GM19452 (cell line): Measurements from ENCODE around the gene IFITM10.

Experiments used
- ATAC-seq: cut with Tn5 transposase; IDR thresholded peaks from one replicate; pipeline ENCODE4 v1.9.1; 2021; ENCODE audit not compliant: unreplicated experiment

The IFITM10 gene

DNA sequence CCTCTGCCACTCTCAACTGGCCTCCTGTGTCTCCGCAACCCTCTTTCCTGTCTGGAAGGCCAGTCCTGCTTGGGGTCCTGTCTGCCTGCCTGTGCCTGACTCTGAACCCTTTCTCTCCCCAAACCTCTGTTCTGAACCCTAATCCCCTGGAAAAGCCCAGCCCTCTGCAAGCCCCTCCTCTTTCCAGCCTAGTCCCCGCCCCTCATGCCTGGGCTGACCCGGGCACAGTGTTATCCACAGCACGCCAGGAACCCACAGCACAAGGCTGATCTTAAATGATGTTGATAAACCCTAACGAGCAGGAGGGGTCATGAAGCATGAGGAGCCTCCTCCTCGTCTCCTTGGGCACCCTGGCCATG lies at the start of gene IFITM10:
IFITM10 (minus strand) TSS at position 115 of the 359 bp plus-strand sequence. CDS start 153 bp downstream, outside the sequence.
- no peak for ATAC-seq

GRCh38 chr11:1797391-1798125 lies 47.2 kb upstream of the IFITM10 start:
- no peak for ATAC-seq

DNA sequence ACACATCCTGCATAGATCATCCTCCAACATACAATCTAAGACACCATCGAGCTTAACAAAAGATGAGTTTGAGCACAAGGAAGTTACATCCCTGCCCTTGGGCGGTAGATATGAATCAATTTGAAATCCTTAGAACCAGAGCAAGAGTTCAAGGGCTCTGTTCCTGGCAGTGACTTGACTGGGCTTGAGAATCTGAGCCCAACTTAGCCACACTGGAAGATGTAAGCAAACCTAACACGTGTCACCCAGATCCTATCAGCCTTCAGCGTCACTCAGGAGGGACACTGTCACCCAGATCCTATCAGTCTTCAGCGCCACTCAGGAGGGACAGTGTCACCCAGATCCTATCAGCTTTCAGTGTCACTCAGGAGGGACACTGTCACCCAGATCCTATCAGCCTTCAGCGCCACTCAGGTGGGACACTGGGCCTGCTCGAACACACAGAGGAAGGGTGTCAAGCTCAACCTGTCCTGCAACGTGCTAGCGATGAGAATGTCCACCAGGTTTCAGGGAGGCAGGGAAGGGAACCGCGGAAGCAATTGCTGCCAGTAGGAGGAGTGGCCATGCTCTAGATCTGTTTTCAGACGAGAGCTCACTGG lies 46.1 kb upstream of the IFITM10 start:
- ATAC-seq = no peak

DNA sequence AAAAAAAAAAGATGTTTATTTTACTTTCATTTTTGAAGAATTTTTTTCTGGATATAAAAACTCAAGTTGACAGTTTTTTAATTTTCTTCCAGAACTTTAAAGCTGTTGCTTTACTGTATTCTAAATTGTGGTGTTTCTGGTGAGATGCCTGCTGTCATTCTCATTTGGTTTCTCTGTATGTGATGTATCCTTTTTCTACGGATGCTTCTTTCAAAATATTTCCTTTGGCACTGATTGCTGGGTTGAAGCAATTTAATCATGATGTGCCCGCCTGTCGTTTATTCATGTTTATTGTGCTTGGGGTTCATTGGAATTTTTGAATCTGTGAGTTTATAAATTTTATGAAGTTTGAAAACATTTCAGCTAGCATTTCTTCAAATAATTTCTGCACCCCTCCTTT lies 42.7 kb upstream of the IFITM10 start:
- ATAC-seq = no peak

GRCh38 chr11:1792461-1792860 lies 42.1 kb upstream of the IFITM10 start:
- no peak for ATAC-seq

DNA sequence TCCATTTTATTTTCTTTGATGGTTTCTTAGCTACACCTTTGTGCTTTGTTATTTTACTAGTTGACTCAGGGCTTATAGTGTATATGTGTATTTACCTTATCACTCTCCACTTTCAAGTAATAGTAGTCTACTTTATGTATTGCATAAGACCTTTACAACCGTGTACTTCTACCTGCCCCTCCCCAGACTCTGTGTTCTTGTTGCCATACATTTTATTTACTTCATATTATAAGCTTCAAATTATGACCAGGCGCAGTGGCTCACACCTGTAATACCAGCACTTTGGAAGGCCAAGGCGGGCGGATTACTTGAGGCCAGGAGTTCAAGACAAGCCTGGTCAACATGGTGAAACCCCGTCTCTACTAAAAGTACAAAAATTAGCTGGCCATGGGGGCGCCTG lies 41.5 kb upstream of the IFITM10 start:
- ATAC-seq = no peak

- ATAC-seq = no peak
Measured at GRCh38 chr11:1786466-1786865, 36.1 kb upstream of the IFITM10 start.

GRCh38 chr11:1785749-1786413 lies 35.5 kb upstream of the IFITM10 start:
- no peak for ATAC-seq

- no peak for ATAC-seq
Measured at GRCh38 chr11:1784761-1785650, 34.6 kb upstream of the IFITM10 start.

DNA sequence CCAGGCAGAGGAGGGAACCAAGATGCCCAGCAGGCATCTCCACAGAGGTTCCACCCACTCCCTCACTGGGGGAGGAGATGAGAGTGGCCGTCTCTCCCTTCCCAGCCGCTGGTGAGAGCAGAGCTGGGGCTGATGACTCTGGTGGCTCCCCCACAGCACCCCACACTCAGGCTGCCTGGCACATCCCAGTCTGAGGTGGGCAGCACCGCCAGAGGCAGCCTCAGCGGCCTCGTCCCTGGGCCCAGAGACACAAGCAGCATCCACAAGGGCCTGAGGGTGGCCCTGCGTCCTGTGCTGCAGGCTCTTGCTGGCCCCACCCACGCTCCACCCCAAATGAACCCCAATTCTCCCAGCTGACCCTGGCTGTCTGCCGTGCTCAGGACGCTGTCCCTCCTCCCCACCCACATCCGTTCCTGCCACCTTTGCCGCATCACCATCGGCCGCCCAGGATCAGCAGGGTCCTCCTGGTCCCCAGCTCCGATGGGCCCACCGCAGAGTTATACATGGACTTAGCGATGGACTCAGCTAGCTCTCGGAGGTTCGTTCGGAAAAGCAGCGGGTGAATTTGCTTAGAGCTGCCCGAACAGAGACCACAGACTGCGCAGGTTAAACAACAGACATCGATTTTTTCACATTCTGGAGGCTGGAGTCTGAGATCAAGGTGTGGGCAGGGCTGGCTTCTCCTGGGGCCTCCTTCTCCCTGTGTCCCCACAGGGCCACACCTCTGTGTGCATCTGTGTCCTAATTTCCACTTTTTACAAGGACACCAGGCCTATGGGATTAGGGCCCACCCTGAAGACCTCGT lies 33.5 kb upstream of the IFITM10 start:
- no peak for ATAC-seq

- no peak for ATAC-seq
Measured at GRCh38 chr11:1782831-1783724, 32.7 kb upstream of the IFITM10 start.

DNA sequence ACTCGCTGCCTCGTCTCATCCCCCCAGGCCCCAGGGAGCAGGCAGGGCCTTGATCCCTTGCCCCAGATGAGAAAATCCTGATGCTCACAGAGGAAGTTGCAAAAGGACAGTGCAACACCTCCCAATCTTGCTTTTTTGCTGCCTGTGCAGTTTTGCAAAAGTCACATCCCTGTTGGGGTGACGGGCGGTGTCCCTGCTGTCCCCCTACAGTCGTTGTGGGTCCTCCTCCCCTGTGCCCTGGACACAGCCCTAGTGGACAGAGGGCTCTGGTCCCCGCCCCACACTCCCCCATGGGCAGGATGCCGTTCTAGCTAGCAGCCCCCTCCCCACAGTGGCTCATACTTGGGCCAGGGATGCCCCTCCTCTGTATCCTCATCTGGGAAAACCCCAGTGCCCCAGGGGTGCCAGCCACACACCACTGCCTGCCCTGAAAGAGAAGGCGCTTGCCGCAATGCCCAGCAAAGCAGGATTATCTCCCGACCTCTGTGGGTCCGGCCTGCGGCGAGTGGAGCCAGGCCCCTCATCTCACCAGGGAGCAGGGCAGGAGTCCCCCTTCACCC lies 31.7 kb upstream of the IFITM10 start:
- no peak for ATAC-seq

DNA sequence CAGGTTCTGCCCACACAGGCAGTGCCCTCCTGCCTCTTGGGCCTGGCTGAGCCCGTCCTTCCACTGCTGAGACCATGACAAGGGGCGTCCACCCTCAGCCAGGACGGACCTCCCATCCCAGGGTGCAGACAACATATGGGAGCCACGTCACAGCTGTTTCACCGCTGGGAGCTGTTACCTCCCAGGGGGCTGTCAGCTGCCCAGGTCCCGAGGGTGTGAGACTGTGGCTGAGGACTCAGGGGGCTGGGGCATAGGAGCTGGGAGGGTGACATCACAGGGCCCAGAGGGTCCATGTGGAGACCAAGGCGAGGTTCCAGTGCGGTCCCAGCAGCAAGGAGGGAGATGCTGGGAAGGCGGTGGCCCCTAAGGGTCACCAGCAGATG lies 31.2 kb upstream of the IFITM10 start:
- ATAC-seq = no peak

DNA sequence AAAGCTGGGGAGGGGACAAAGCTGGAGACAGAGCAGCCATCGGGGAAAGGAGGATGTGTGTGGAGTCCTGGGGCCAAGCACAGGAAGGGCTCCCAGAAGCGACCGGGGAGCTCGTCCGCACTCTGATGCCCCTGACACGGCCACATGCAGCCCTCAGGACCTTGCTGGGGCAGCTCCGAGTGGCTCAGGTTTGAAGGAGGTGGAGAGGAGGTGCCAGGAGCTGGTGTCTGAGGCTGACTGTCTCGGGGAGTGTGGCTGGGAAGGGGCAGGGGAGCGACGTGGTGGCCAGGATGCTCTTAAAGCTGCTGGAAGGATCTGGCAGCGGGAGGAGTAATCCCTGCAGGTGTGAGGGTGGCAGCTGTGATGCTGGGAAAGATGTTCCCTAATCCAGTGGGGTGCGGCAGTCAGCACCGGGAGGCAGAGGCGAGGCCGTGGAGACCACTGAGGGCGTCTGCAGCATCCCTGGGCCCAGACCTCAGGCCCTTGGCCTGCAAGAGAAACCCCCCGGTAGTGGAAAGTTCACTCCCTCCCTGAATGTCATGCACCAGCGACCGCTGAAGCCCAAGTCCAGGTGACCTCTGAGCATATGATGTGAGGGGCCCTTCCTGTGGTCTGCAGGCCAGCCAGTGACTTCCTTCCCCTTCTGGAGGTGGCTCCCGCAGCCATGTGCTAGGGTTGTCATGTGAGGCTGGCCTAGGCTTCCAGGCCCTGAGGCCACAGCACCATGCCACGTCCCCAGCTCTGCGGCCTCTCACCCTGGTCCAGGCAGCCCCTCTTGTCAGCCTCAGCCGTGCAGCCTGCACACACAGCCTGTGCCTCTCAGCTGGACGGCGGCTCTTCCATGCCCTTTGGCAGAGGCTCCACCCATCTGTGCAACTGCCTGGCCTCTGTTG lies 30.6 kb upstream of the IFITM10 start:
- ATAC-seq = no peak

DNA sequence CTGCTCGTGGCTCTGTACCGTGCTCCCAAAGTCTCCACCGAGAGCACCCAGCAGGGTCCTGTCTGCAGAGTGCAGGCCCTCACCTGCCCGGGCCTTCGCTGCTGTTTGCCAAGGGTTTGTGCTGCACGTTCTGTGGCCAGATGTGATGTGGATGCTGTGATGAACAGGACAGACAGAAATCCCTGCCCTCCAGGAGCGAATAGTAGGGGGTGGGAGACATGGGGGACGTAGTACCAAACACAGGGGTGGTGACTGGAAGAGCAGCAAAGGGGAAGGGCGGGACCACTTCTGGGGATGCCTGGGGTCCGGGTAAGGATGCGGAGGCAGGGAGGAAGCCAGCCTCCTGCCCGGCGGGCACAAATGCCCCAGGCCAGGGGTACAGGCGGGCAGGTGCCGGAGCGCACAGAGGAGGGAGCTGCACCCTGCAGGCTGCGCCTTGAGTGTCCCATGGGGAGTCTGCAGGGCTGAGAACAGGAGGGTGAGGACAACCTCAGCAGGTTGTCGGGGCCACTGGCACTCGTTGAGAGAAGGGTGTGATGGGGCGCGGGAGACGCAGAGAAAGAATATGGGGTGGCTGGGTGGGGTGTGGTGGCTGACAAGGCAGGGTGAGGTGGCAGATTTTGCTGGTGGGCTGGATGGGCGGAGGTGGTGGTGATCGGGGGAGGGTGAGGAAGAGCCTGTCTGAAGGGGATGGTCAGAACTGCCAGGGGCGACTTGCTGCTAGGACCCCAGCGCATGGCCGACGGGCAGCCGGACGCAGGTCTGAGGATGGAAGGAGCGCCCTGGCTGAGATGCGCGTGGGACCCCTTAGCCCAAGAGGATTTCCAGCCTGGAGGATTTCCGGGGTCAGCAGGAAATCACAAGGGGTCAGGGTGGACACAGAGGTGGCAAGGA lies 29.7 kb upstream of the IFITM10 start:
- ATAC-seq = no peak

DNA sequence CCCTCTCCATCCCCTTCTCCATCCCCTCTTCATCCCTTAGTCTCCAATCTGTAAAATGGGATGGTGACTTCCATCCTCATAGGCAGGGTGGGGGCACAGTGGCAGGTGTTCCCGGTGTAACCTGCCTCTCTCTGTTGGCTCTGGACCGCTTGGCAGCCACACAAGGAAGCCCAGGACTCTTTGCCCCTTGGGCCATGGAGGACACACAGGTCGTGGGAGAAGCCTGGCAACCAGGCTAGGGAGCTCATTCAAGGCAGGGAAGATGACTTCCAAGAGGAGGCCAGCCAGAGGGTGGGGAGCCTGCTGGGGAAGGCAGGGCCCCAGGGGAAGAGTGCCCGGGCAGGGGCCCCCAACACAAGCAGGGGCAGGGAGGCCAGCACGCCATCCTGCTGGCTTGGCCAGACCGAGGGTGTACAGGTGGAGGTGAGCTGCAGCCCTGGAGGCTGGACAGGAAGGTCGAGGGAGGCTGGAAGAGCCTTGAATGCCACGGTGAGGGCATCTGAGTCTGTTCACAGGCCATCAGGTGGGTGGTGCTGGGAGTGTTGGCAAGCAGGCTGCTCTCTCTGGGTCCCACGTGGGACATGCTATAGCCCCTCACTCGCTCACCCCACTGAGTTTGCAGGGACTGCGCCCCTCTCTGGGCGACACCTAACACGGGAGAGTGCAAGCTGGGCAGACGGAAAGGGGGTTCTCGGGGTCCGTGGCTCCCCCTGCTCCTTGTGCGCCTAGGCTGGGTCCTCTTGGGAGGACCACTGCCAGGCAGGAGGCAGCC lies 28.8 kb upstream of the IFITM10 start:
- ATAC-seq = no peak
